Nephron progenitor cell (in vitro differentiated cells): Measurements from ENCODE around the gene STK33.

Source experiments
- DNase-seq: peaks from one replicate; pipeline ENCODE4 v3.0.0; 2021
- H3K27ac Mint-ChIP-seq: 2 replicates; pipeline ENCODE4 v1.8.0; 2021; ENCODE audit warnings: mild to moderate bottlenecking, moderate library complexity, mixed read lengths
- H3K27me3 Mint-ChIP-seq: 2 replicates; pipeline ENCODE4 v1.8.0; 2021; ENCODE audit warnings: mild to moderate bottlenecking, low read depth, mixed read lengths; ENCODE audit not compliant: poor library complexity
- H3K36me3 Mint-ChIP-seq: 2 replicates; pipeline ENCODE4 v1.8.0; 2021; ENCODE audit warnings: low read depth, mixed read lengths
- H3K4me1 Mint-ChIP-seq: 2 replicates; pipeline ENCODE4 v1.8.0; 2021; ENCODE audit warnings: mixed read lengths
- H3K4me3 Mint-ChIP-seq: 2 replicates; pipeline ENCODE4 v1.8.0; 2021; ENCODE audit warnings: mild to moderate bottlenecking, moderate library complexity, mixed read lengths
- H3K9me3 Mint-ChIP-seq: 2 replicates; pipeline ENCODE4 v1.8.0; 2021; ENCODE audit warnings: mild to moderate bottlenecking, moderate library complexity, mixed read lengths
- CTCF ChIP-seq: fragments of 200-600 bp; sonication (generic); IDR thresholded peaks from 2 replicates; pipeline ENCODE4 v1.5.0; 2021; ENCODE audit warnings: antibody characterized with exemption

The STK33 gene

GRCh38 chr11:8501836-8502235 lies 92.2 kb downstream of the STK33 start:
- no peak for DNase-seq
- Mint-ChIP-seq H3K27ac (no peak overlapping the region), H3K27me3 (no peaks in the 10 kb centered on the region), H3K36me3 (peaks cover 17% of the 10 kb centered on the region), H3K9me3 (peaks cover 60% of the 10 kb centered on the region), H3K4me1 (no peaks in the 10 kb centered on the region), H3K4me3 (no peak overlapping the region)
- TF ChIP-seq CTCF: no peak

- Mint-ChIP-seq H3K4me3 (no peak overlapping the region), H3K9me3 (peaks cover 58% of the 10 kb centered on the region), H3K4me1 (no peaks in the 10 kb centered on the region), H3K36me3 (peaks cover 43% of the 10 kb centered on the region), H3K27ac (no peak overlapping the region), H3K27me3 (no peaks in the 10 kb centered on the region)
- no peak for TF ChIP-seq CTCF
- DNase-seq: no peak
These were observed 105.6 kb downstream of the STK33 start for GRCh38 chr11:8488395-8488794.

- no peak overlapping the region for H3K27ac Mint-ChIP-seq
- H3K4me1 Mint-ChIP-seq: no peaks in the 10 kb centered on the region
- no peak for DNase-seq
- H3K27me3 Mint-ChIP-seq: no peaks in the 10 kb centered on the region
- H3K4me3 Mint-ChIP-seq: no peak overlapping the region
- peaks cover 47% of the 10 kb centered on the region for H3K9me3 Mint-ChIP-seq
- TF ChIP-seq CTCF: no peak
- peaks cover 37% of the 10 kb centered on the region for H3K36me3 Mint-ChIP-seq
These were observed 106.8 kb downstream of the STK33 start for GRCh38 chr11:8487261-8487660.

- Mint-ChIP-seq H3K4me1 (no peaks in the 10 kb centered on the region), H3K9me3 (peaks cover 18% of the 10 kb centered on the region), H3K27ac (no peak overlapping the region), H3K36me3 (peaks cover 15% of the 10 kb centered on the region), H3K4me3 (no peak overlapping the region), H3K27me3 (no peaks in the 10 kb centered on the region)
- no peak for DNase-seq
- no peak for TF ChIP-seq CTCF
These were observed 109.8 kb downstream of the STK33 start for GRCh38 chr11:8484251-8484650.

GRCh38 chr11:8480858-8481257 lies 113.2 kb downstream of the STK33 start:
- Mint-ChIP-seq H3K27me3 (no peaks in the 10 kb centered on the region), H3K4me1 (no peaks in the 10 kb centered on the region), H3K36me3 (peaks cover 5% of the 10 kb centered on the region), H3K9me3 (no peaks in the 10 kb centered on the region), H3K27ac (no peak overlapping the region), H3K4me3 (no peak overlapping the region)
- DNase-seq: no peak
- TF ChIP-seq CTCF: no peak

- peaks cover 5% of the 10 kb centered on the region for H3K36me3 Mint-ChIP-seq
- H3K9me3 Mint-ChIP-seq: no peaks in the 10 kb centered on the region
- no peak for TF ChIP-seq CTCF
- H3K27me3 Mint-ChIP-seq: no peaks in the 10 kb centered on the region
- no peak overlapping the region for H3K27ac Mint-ChIP-seq
- no peak for DNase-seq
- H3K4me1 Mint-ChIP-seq: no peaks in the 10 kb centered on the region
- H3K4me3 Mint-ChIP-seq: no peak overlapping the region
These were observed 116.3 kb downstream of the STK33 start for GRCh38 chr11:8477680-8478079.
